GM21423 (cell line): ENCODE measurements around the gene SFXN1.
"Not testable (repeated sequence)": the region's sequence is repeated elsewhere in the genome, so short reads cannot be mapped to it uniquely, and the experiment has no call there.

ENCODE experiments used
- ATAC-seq: cut with Tn5 transposase; IDR thresholded peaks from one replicate; pipeline ENCODE4 v1.9.1; 2021; ENCODE audit warnings: mild to moderate bottlenecking, moderate library complexity; ENCODE audit not compliant: unreplicated experiment

The SFXN1 gene, protein sequence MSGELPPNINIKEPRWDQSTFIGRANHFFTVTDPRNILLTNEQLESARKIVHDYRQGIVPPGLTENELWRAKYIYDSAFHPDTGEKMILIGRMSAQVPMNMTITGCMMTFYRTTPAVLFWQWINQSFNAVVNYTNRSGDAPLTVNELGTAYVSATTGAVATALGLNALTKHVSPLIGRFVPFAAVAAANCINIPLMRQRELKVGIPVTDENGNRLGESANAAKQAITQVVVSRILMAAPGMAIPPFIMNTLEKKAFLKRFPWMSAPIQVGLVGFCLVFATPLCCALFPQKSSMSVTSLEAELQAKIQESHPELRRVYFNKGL

DNA sequence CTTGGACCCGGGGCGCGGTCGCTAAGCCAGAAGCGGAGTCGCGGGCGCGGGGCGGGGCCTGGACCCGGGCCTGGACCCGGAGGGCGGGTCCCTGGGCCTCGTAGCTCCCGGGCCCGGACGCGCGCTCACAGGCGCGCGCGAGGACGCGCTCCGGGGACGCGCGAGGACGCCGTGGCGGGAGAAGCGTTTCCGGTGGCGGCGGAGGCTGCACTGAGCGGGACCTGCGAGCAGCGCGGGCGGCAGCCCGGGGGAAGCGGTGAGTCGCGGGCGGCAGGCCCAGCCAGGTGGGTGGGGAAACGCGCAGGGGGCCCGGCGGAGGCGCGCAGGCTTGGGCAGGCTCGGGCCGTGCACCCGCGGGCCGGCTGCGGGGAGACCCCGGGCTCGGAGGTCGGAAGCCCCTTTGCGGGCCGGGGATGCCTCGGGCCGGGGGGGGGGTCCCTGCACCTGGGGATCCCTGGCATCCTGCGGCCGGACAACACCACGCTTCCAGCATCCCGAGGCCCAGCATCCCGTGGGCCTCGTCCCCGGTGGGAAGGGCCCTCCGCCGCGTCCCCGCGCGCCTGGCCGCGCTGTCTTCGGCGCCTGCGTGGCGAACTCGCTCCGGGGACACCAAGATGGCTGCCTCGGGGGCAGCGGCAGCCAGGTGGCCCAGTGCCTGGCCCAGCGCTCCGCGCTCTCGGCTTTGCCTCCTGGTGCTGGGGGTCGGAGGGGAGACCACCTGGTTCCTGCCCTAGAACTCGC is at the start of gene SFXN1:
Gene SFXN1, plus strand, starts transcription at position 177 of the 741 bp plus-strand sequence. CDS start 13,544 bp downstream, outside the sequence.
- ATAC-seq, result peak; percentile 87

DNA sequence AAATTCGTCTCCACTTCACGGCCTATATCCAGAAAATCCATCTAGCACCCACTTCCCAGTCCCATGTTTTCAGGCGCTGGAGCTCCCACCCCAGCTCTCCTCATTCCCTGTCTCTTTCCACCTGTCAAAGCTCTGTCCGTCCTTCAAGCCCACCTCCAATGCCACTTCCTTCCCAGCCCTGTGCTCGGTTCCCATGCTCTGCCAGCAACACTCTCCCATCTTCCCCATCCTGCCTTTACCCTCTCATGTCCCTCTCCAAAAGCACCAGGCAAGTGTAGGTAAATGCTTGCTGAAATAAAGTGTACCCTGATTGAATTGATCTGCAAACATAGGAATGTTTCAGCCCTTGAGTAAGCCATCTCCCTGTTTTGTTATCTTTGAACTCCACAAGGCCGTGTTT is 43.6 kb upstream of the SFXN1 start:
- ATAC-seq, result no peak

DNA sequence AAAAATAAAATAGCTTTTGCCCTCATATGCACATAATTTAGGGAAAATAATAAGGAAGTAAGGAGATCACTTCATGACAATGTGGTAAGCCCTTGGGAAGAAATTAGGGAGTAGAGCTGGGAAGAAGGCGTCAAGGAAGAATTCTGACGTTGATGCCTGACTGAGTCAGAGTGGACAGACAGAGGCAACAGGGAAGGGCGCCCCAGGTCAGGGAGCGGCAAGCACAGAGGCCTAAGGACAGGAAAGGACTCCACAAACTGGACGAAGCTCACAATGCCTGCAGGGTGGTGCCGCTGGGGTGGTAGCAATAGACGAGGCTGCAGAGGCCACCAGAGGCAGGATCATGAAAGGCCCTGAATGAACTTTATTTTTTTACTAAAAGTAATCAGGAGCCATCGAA is 42.0 kb upstream of the SFXN1 start:
- no peak for ATAC-seq

DNA sequence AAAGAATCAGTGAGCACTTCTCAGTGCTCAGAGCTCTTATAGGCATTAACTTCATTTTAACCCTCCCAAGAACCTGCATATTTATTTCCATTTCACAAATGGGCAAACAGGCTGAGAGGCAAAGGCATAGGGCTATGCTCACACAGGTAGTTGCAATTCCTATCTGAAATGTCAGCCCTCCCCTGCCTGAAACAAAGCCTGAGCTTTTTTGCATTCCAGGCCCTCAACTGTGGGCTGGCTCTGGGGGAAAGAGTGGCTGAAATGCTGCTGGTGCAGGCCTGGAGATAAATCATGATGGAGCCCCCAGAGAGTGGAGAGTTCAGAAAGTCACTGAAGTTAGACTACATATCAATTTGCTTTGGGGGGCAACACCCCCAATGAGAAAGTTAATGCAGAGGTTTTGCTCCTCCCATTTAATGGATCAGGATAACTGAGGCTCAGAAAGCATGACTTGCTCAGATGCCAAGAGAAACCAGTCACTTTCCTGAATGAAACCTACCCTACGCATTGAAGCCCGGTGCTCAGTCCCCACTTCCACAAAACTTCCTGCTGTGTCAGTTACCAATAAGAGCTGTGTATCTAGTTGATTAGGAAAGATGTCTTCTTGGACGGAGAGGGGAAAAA is 40.0 kb upstream of the SFXN1 start:
- ATAC-seq, result no peak

DNA sequence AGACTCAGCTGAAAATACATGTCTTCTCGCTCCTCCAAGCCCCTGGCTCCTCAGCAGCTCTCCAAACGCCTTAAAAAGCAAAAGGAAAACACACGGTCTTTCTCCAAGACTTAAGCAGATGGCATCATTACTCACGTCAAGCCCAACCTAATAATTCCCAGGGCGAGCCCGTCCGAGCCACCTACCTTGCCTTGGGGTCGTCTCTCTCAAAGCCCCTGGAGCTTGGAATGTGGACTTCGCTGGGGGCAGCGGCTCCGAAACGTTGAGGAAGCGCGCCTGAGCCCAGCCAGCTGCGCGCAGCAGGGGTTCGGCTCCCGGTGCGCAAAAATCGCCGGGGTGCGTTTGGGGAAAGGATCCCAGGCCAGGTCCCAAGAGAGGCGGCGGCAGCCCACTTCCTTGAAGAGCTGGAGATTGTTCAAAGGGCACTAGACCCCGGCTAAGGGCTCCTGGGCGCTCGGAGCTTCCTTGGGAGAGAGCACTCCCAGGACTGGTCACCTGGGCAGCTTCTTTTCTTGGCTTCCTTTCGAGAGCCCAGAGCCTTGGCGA is 34.8 kb upstream of the SFXN1 start:
- no peak for ATAC-seq

DNA sequence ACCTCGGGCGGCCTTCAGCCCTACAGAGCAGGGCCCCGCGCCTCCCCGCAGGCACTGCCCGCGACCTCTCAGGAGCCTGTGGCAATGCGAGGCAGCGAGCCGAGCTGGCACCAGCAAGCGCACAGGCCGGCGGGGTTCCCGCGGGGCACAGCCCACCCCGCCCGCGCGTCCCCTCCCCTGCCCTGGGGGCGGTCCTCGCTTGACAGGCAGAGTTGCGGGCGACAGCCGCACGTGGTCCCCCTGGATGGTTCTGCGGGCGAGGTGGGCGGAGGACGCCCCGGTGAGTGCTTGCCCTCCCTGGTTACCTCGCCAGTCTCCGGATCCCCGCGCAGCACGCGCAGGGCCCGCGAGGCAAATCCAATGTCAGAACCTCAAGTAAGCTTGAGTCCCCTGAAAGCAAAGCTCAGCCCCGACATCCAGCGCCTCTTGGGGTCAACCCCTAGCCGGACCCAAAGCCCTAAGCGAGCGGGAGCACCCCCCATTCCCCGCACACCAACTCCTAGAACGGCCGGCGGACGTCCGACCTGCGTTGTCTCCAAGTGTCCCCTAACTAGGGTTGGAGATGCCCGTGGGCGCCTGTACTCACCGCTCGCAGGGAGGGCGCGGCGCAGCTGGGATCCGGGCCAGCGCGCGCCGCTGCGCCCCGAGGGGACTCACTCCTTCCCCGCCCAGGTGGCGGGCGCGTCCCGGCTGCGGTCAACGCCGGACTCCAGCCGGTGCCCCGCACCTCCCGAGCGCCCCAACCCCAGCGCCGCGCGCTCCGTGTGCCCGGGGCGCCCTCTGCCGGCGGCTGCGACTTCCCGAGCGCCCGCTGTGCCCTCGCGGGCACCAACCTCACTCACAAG is 34.1 kb upstream of the SFXN1 start, which contains the start of gene DRD1:
Gene DRD1, minus strand, starts transcription at position 123 of the 845 bp plus-strand sequence. CDS start 1,083 bp downstream, outside the sequence.
- peak; percentile 60 for ATAC-seq

DNA sequence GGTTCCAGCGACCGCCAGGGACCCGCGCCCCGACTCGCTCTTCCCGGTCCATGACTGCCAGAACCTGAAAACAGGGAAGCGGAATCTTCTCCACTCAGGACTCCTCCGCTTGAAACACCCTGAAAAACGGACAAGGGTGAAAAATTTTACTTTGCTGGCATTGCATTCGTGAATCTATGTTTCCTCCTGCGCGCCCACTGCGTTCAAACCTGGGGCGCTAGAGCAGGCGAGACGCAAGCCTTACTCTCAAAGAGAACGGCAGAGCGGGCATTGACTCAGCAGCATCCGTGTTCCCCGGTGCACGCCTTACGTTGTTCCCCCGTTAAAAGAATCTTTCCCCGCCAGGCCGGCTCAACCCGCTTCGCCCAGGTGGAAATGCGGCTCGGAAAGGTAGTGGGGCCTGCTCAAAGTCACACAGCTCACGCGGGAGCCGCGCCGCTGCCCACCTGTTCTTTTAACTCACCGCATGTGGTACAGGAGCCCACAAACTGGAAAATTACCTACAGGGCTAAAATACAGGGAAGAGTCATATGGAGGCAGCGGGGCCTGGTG is 33.4 kb upstream of the SFXN1 start:
- ATAC-seq, result no peak

DNA sequence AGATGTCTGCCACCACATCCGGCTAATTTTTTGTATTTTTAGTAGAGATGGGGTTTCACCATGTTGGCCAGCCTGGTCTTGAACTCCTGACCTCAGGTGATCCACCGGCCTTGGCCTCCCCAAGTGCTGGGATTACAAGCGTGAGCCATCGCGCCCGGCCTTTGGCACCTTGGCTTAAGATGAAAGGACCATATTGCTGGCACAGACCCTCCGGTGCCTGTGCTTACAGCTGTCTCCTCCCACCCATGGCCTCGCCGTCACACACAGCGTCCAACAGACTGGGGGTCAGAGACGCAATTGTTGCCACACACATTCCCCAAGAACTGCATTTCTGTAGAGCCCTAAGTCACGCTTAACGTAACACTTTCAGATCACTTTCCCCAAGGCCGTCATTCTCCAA is 32.0 kb upstream of the SFXN1 start:
- ATAC-seq, result not testable (repeated sequence)

DNA sequence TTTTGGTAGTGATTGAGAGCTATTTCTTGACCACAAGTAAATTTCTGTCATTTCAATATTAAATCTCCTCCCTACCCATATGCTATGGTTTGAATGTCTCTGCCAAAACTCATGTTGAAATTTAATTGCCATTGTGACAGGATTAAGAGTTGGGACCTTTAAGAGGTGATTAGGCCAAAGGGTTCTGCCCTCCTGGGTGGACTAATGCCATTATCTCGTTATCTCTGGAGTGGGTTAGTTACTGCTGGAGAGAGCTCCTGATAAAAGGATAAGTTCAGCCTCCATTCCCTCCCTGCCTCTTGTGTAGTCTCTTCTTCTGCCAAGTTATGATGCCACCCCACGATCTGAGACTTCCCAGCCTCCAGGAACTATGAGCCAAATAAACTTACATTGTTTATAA is 30.8 kb upstream of the SFXN1 start:
- no peak for ATAC-seq

DNA sequence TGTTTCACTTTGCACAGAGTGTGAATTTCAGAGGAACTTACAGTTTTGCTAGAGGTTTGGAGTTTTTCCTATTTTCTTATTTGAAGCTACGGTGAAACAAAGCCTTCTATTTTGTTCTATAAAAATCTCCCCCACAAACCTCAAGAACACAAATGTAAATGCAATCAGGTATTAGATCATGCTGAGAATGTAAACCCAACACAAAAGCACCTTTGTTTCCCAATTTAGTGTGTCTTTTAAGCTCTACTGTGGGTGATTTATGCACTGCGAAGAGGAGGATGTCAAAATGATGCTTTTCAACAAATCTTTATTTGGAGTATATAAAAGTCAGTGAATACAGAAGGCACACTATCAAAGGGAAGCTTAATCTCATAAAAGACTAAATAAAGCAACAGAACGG is 30.1 kb upstream of the SFXN1 start:
- no peak for ATAC-seq

DNA sequence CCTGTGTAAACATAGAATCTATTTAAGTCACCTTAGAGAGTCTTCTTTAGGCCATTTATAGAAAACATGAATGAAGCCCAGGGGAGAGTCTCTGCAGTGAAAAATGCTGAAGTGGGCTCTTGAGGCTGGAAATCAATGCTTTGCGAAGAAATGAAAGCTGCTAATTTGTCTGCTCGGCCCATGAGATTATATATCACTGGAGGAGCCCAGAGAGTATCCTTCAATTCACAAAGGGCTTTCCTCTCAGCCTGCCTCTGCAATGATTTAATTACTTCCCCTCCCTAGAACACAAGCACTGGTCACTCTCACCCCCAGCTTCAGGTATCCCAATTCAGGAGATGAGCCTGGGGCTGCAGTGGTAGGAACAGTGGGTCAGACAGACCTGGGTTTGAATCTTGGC is 26.2 kb upstream of the SFXN1 start:
- no peak for ATAC-seq

DNA sequence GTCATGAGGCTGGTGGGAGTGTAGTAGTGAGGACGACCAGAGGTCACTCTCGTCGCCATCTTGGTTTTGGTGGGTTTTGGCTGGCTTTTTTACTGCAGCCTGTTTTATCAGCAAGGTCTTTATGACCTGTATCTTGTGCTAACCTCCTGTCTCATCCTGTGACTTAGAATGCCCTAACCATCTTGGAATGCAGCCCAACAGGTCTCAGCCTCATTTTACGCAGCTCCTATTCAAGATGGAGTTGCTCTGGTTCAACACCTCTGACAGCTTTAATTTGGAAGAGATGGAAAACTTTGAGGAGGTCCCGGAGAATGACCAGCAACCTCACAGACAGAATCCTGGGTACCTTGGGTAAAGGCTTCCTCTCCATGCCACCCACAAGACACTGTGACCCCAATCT is 24.0 kb upstream of the SFXN1 start:
- not testable (repeated sequence) for ATAC-seq

DNA sequence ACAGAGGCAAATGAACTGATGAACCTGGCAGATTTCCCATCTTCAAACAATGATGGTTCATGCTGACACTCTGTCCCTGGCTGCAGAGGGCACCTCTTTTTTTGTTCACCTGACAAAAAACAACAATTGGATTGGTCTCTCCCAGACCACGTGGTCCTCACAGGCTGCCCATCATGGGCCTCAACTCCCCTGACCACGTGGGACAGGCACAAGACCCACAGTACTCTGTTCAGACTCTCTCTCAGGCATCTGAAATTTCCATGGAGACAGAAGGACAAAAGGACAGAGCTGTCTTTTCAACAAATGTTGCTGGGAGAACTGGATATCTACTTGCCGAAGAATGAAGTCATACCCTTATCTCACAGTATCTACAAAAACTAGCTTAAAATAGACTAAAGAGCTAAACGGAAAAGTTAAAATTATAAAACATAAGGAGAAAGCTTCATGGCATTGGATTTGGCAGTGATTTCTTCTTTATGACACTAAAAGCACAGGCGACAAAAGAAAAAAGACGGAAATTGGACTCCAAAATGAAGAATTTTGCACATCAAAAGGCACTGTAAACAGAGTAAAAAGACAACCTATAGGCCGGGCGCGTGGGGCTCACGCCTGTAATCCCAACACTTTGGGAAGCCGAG is 22.1 kb upstream of the SFXN1 start:
- no peak for ATAC-seq

DNA sequence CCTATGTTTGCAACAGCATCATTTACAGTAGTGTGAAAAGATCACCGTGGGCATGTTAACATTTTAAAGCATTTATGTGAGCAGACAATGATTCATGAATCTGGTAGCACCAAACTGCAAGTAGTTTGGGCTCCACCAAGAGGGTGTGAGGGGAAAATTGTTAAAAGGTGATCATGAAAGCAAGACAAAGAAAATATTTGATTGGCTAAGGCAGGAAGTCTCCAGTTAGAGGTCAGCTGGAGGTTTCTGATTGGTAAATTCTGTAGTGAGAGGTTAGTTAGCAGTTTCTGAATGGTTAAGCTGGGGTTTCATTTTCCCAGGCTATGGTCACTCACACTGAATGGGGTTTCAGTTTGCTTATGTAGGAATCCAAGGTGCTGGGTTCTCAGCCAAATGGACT is 20.9 kb upstream of the SFXN1 start:
- peak; percentile 89 for ATAC-seq

DNA sequence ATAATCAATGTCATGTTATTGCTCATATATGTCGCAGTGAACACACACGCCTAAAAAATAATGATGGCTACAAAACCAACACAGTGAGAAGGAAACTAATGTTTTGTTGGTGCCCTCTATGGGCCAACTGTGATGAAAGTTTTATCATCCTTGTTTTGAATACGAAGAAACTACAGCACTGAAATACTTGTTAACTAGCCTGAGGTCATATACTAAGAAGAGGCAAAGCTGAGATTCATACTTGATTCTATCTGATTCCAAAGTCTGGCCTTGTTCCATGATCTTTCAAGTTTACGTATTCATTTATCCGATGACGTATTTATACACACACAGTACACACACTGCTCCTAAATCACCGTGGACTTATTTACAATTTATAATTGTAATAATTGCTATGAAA is 18.2 kb upstream of the SFXN1 start:
- ATAC-seq, result no peak

DNA sequence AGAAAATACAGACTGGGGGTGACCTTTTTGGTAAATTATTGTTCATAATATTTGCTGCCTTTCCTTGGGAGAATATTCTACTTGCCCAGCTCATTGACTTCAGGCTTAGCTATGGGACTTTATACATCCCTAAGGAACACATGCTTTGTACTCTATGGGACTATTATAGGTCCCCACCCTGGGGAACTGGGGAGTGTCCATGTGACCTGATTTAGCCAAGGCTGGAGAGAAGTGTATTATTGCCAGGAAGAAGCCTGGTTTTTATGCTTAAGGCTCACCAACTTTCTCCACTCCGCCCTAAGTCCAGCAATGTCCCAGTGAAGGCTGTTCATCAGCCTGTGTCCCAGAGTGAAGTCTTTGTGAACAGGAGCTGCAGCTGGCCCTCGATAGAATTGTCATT is 17.8 kb upstream of the SFXN1 start:
- no peak for ATAC-seq

DNA sequence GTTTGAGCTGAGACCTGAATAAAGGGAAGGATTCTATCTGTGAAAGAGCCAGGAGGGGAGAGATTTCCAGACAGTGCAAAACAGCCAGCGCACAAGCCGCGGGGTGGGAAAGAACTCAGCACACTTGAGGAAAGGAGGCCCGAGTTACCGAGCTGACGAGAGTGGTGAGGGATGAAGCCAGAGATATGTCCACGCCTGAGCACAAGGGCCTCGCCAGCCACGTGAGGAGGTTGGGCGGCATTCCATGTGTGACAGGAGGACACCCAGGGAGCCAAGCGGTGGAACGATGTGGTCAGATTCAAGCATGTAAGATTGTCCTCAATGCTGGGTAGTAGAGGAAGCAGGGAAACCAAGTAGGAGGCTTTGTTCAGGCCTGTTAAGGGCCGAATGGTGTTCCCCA is 17.0 kb upstream of the SFXN1 start:
- no peak for ATAC-seq

DNA sequence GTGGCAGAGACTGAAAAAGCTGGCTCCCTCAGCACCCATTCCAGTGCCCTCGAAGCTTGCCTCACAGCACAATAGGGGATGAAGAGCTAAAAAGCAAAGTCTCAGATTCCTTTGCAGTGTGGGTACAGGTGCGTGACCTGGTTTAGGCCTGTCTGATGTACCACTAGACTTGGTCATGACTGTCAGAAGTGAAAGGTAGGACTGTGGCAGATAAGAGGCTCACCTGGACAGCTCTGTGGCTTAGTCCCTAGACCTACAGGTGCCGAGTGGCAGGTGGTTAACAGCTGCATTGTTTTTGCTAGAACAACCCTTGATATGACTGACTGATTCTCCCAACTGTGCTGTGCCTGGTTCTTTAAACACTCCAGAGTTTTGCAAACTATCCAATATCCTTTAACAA is 14.7 kb upstream of the SFXN1 start:
- ATAC-seq, result no peak

DNA sequence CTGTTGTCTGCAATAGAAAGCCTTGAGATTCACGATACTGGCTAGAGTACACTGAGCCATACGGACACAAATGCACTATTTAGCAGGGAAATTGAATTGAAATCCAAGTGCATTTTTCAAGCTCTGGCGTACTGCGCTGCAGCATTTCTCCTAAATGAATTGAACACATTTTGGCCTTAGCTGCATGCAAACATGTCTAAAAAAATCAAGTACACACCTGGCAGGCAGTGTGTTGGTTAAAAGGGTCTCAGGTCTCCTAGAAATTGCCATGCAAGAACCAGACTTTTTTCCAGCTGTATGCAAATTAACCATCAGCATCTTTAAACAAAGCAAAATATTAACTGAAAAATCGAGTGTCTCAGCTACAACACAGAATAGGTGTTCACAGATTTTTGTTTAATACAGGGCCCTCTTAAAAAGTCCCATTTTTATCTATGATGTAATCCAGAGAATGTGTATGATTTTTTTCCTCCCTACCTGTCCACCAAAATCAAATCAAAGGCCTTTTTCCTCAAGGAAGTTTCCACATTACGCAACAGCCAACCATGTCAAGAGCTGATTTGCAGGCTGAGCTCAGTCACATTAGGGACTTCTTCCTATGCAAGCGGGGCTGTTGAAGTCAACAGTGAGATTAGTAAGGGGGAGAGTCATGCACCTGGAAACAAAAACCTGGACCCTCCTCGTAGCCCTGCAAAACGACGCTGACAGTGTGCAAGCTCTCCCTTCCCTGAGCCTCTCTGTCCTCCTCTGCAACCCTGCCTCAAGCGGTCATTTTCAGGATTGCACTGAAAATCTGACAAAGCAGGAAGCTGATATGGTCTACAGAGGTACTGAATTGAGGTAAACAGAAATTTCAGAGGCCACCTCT is 14.1 kb upstream of the SFXN1 start:
- peak; percentile 95 for ATAC-seq
